Measurements from ENCODE around the gene ZBTB16.

ZBTB16 gene

DNA sequence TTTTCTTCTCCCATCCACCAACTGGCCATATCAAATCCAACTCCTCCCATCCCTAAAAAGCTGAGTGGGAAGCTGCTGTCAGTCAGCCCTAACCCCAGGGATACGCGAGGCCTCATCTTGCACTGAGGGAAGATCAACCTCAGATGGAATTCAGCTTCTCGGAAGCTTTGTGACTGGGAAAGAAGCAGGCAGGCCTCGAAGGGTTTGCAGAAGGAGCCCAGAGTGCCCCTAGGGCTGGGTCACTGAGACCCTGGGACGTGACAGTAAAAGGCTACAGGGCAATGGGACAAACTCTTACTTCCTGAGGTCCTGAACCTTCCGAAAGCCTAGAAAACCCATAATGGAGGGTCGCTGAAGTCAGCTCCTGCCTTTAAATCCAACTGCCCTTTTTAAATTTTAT, 202.3 kb downstream of the ZBTB16 start:
- DNase-seq (ENCODE audit: low read depth) = no peak

DNA sequence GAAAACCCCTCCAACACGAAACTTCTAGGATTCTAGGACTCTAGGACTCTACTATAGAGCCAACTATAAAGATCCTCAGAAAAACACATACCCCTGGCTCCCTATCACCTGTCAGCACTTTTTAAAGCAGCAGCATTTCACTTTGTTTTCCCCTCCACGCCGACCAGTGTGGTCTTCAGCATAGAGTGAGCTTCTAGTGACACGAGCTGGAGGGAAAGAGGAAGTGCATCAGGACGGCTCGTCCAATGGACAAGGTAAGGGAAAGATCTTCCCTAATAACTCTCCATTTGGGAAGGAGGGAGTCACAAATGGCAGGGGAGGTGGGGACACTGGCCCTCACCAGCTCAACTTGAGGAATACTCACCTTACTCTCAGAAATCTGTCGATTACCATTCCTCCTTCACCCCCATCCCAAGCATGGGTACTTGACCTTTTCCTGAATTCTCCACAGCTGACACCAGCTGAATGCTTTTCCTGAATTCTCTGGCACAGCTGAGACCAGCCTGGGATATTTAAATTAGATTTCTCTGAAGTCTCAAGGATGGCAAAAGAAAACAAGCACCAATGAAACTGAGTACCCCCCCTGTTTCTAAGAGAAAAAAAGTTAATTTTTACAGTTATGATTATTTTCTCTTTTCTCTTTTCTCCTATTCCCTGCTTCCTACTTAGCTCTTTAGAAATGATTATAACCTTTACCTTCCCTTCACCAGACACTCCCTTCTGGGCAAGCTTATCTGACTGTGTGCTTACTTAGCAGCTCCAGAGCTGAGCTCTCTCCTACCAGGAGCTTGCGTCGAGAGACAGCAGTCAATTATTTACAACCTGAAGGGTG, 203.4 kb downstream of the ZBTB16 start:
- DNase-seq (ENCODE audit: low read depth) = no peak

DNA sequence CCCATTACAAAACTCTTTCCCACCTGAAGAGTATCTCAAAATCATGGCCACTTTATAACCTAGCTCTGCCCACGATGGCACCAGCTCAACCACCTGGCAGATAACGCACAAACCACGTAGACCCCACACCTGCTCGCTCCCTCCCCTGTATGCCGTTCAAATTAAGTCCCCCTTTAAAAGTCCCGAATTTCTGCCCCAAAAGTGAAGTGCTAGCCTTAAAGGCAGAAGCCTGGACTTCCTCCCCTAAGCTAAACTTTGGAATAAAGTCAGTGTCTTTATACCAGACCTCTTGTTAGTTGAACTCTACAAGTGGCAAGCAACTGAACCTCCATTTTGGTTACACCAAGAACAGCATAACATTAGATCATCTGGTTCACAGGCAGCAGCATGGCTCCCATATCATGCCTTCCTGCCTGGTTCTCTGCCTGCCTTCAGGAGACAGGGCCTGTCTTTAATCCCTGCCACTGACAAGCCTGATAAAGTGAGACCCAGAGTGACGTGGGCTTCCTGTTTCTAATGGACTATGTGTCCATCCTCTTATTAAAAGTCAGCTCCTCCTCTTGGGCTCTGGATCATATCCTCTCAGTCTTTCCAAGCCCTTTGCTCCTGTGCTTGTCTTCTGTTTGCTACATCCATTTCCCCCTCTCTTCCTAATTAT, 204.1 kb downstream of the ZBTB16 start:
- DNase-seq (ENCODE audit: low read depth) = no peak

DNA sequence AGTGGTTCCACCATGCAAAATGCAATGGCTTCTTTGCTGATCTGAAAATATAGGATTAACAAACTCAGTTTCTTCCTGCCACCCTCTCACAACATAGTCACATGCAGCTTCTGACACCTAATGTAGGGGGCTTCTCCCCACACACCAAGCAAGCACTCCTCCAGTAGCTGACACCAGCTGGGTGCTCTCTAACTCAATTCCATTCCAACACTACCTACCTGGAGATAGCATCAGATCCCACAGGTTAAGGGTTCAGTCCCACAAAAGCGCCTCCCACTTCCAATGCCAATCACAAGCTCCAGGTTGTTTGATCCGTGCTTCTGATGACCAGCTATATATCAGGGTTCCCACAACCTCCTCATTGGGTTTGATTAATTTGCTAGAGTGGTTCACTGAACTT, 204.9 kb downstream of the ZBTB16 start:
- DNase-seq (ENCODE audit: low read depth) = no peak

DNA sequence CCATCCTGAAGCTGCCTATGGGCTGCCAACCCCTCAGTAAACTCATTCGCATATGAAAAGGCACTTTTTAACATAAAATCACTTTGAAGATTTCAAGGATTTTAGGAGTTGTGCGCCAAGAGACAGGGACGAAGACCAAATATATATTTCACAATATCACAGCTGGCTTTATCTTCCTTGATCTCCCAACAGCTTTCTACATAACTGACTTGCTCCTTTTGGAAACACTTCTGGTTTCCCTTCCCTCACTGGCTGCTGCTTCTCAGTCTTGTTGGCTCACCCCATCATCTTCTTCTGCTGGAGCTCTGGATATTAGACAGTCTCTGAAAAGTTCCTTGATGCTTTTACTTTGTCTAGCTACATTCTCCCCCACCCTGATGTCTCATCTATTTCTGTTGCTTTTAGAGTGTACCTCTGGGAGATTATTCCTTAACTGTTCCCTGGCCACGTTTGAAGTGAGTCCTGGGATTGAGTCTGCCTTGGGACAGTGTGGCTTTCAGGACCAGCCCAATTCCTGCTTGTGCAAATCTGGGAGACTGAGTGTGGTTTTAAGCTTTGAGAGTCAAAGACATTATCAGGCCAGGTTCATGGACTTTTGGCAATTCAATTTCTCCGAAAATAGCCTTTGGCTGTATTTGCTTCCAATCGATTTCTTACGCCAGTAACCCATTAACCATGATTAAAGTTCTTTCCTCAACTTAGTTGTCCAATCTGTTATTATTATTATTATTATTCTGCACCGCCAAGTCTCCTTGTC, 205.8 kb downstream of the ZBTB16 start:
- DNase-seq (ENCODE audit: low read depth) = no peak

DNA sequence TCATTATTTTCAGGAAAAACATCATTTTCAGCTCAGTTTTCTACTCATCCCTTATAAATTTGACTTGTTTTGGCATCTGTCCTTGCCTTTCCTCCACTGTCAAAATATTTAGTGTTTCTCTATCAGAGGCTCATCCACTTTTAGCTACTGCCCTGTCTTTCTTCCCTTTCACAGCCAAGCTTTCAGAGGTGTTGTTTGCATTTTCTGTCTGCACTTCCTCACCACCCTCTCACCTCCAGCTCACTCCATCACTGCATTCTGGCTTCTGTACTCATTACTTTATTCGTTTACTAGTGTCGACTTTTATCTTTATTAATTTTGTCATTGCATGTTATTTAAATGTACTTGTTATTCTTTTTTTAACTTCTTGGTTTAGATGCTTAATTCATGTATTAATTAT, 210.0 kb downstream of the ZBTB16 start:
- no peak for DNase-seq (ENCODE audit: low read depth)

DNA sequence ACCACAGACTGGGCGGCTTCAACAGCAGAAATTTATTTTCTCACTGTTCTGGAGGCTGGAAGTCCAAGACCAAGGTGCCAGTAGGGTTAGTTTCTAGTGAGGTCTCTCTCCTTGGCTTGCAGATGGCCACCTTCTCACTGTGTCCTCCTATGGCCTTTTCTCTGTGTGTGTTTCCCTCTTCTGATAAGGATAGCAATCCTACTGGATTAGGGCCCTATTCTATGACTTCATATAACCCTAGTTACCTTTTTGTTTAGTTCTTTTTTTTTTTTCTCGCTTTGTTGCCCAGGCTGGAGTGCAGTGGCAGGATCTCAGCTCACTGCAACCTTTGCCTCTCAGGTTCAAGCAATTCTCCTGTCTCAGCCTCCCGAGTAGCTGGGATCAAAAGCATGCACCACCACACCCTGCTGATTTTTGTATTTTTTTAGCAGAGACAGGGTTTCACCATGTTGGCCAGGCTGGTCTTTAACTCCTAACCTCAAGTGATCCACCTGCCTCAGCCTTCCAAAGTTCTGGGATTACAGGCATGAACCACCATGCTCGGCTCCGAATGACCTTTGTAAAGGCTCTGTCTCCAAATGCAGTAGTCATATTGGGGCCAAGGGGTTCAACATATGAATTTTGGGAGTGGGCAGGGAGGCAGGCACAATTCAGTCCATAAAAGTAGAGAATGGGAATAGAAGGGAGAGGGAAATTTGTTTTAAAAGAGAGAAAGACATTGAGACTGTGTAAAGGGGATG, 211.2 kb downstream of the ZBTB16 start:
- no peak for DNase-seq (ENCODE audit: low read depth)

DNA sequence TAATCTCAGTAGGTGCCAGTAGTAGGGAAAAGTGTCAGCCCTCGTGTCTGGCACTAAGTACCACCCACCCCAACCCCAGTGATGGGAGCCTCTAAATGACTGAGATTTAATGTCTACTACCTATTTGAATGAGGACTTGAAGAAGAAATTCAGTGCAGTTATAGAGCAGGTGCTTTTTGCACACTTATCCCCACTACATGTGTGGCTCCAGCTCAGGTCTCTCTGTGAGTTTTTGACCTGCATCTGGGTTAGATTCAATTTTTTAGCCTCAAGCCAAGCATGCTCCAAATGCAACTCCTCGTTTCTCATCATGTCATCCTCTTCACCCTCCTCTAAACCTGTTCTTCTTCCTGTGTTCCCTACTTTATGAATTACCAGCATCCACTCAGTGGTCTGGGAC, 211.8 kb downstream of the ZBTB16 start:
- no peak for DNase-seq (ENCODE audit: low read depth)

DNA sequence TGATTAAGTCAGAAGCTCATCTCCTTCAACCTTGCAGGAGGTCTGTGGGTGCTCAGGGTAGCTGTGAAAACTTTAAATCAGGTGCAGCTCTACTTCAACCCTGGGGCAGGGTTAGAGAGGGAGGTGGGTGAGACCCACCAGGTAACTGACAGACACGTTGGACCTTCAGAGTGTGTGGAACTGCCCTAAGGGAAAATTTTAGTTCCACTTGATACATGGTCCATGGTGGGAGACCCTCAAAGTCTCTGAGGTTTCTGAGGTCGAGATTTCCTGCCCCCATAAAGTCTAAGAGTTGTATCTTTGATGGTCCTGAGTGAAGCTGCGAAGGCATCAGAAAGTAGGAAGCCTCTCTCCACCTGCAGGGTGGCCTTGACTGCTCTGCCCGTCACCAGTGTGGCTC, 212.8 kb downstream of the ZBTB16 start:
- DNase-seq (ENCODE audit: low read depth) = no peak

DNA sequence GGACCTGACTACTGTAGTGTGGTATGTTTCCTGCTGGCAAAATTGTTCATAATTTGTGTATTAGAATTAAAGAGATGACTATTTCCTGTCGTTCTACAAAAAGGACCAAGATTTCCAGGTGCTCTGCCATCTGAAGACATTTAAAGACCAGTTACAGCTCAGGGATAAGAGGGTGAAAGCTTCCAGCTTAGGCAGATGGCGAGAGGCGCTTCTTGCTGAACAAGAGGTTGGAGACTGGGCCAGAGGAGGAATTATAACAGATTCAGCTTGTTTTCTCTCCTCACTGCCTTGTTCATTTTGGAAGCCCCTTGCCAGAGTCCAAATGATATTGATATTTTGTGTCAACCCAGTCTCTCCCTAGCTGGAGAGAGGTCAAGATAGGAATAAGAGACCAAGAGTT, 213.6 kb downstream of the ZBTB16 start:
- DNase-seq (ENCODE audit: low read depth) = no peak

DNA sequence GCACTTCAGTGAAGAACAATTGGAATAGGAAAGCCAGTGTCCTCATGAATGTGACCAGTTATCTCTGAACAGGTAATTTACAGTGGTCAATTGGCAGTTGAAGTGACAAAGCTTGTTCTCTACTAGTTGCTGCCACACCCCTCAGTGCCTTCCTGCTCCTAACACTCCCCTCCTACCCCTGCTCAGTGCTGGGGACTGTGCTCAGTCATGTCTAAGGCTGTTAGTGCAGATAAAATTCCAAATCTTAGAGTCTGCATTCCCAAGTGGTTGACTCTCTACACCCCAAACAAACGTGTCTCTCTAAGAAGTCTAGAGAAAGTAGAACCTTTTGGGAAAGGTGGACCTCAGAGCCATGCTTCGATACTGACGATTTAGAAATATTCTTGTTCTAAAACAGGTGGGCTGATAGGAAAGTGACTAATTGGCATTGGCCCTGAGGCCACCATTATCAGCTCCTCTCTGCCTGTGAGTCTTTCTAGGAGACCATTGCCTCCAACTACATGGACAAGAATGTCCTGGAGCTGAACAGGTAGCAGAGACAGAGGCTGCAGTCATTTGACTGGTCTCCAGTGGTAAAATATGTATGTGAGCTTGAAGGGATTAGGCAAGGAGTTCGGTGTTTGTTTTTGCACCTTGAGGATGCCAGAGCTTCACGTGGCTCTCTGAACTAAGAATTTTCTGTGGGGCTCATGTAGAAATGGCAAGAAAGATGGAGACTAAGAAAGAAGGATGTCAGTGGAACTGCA, 214.6 kb downstream of the ZBTB16 start:
- DNase-seq (ENCODE audit: low read depth) = no peak

DNA sequence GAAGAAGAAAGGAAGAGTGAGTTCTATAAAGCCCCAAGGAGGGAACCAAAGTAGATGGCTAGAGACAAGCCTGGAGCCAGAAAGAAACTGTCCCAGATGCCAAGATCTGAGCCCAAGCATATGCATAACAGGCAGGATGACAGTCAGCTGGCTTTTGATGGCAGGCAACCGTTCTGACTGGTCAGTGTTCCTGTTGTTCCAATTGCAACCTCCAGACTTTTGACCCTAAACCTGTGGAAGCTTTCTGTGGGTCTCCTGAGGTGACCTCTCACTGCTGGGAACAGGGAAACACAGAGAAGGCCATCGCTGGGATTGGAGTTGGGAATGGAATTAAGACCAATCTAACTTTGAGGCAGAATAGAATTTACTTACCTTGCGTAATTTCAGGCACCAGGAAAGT, 215.1 kb downstream of the ZBTB16 start:
- DNase-seq (ENCODE audit: low read depth) = no peak

DNA sequence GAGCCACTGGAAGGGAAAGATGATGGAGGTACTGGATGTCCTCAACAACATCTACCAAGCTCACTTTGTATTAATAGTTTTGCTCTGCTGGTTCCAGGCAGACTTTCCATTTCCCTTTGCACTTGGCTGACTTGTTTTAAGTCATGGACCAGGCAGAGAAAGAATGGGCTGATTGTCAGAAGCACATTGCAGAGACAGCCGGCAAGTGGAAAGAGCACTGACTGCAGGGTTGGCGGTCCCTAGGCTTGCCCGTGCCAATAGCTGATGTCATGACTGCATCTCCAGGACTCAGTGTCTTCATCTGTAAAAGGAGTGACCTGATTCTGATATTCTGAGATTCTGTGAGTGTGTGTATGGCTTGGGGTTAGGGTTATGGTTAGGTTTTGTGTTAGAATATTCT, 215.8 kb downstream of the ZBTB16 start:
- no peak for DNase-seq (ENCODE audit: low read depth)

DNA sequence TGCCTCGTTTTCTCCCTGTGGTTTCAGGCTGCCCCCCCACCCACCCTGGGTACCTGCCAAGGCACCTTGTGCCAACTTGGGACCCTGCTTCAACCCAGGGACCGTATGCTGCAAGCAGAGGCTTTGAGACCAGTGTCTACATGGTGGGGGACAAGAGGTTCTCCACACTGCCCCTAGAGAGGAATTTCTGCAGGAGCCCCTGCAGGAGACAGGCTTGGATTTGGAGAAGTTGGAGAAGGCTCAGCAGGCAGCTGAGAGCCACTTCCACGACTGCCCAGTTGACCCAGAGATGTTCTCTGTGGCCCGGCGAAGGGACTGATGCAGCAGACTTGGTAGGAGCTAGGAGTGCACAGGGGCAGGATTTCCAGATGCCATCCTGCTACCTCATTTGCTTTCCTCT, 216.6 kb downstream of the ZBTB16 start:
- DNase-seq (ENCODE audit: low read depth) = no peak

DNA sequence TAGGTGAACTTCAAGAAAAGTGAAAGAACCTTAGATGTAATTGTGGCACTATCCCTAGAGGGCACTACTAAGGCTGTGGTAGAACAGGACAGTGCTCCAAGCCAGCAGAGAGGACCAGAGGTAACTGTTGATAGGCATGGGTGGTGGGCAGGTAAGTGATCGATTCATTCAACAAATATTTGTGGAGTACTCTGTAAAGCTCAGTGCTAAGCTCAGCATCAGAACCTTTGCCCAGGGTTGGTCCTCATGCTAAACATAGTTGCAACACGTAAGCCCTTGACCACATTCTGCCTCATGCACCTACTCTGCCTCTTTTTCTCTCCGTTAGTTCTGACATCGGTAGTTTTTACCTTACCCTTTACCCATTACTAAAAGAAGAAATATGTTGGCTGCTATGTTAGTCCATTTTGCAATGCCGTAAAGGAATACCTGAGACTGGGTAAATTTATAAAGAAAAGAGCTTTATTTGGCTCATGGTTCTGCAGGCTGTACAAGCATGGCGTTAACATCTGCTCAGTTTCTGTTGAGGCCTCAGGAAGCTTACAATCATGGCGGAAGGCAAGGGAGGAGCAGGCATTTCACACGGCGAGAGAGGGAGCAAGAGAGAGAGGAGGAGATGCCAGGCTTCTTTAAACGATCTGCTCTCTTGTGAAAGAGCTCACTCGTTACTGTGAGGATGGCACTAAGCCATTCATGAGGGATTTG, 218.3 kb downstream of the ZBTB16 start:
- no peak for DNase-seq (ENCODE audit: low read depth)

DNA sequence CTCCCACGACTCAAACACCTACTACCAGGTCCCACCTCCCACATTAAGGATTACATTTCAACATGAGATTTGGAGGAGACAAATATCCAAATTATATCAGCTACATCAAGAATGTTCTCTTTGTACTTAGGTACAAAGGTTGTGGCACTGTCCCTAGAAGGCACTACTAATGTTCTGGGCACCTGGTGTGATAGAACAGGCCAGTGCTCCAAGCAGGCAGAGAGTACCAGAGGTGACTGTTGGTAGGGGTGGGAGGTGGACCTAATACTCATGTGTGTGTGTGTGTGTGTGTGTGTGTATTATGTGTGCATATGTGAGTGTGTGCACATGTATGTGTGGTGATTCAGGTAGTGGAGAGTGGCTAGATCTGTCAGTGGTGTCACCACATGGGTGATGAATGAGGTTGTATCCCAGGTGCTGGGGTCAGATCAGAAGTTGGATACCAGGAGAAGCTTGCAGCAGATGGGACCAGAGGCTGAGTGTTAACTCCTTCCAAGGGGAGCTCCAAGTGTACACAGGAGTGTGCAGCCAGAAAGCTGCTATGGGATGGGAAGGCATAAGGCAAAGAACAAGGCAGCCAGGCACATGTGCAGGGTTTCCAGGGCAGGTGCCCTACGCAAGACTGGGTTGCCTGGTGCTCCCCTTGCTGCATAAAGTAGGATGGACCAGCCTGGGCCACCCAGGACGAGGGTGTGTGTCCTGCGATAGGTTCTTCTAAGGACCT, 219.0 kb downstream of the ZBTB16 start:
- DNase-seq (ENCODE audit: low read depth) = no peak

DNA sequence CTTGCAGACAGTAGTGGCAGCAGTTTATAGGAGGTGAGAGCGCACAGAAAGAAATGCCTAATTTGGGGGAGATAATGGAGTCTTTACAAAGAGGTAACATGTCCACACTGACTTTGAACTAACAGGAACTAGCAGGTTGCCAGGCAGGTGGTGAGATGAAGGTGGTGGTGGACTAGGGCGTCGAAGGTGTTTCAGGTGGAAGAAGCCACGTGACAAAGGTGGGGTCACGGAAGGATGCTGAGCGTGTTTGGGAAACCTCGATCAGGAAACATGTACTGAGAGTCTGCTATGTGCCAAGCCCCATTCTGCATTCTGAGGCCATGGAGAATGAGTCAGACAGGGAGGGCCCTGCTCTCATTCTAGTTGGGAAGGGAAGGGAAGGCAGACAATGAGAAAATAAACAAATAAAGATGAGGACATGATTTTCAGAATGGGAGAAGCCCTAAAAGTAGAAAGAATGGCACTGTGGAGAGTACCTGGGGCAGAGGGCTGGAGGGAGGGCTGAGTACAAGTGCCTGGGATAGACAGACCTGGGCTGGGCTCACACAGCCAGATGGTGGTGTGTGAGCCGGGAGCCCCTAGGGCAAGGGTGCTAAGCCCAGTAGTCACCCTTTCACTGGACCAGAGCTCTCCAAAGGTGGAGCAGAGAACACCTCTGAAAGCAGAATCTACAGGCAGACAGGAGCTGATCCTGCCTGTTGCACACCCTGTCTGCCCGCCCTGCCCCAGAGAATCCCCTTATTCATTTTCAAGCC, 220.5 kb downstream of the ZBTB16 start:
- no peak for DNase-seq (ENCODE audit: low read depth)

DNA sequence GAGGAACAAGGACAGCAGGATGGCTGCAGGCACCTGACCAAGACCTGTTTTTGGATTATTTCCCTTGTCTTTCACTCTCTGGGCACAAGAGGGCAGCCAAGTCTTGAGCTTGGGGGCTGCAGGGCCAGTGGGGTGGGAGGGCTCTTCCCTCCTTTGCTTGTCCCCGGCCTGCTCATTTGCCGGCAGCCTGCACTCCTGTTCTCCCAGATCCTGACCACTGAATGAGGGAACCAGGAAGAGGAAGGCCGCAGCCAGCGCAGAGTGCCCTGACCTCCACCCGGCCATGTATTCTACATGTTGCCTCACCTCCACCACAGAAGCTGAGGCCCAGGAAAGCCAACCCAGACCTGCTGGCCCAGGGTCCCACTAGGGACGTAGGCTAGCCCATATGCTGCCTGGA, 221.2 kb downstream of the ZBTB16 start:
- DNase-seq (ENCODE audit: low read depth) = no peak

DNA sequence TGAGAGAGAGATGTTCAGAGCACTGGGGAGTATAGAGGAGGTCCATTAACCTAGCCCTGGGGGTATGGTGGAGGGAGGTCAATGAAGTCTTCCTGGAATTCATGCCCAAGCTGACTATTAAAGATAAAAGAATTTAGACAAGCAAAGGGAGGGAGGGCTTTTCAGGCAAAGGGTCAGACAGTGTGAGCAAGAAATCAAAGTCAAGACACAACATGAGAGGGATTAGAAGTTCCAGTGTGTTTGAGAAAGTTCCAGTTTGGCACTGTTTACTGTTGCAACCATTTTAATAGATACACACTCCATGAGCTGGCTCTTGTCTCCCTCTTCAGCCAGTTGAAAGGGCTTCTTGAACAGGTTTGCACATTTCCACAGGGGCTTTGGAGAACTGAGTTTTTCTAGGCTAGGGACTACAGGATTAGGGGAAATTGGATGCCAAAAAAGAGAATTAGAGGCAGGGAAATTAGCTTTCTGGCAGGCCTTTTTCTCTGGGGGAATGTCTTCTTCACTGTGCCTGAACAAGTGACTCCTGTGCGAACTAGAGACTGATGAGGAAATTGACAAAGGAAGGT, 222.0 kb downstream of the ZBTB16 start:
- DNase-seq (ENCODE audit: low read depth) = no peak
